KMS-11 (cell line): Measurements from ENCODE around the gene TRPM4.
A peak's percentile ranks its signal among the peaks of the same experiment; 100 is the strongest.
"Not testable (repeated sequence)": the region's sequence is repeated elsewhere in the genome, so short reads cannot be mapped to it uniquely, and the experiment has no call there.

Experiments
- H2AFZ ChIP-seq: fragments of 200-600 bp; sonication (generic); 2 replicates; pipeline ENCODE4 v1.6.1; 2016; ENCODE audit warnings: antibody characterized with exemption, mixed run types, low read depth
- H3K27ac ChIP-seq: fragments of 200-600 bp; sonication (generic); 2 replicates; pipeline ENCODE4 v1.6.1; 2016; ENCODE audit warnings: mild to moderate bottlenecking, mixed run types
- H3K27me3 ChIP-seq: fragments of 200-600 bp; sonication (generic); 2 replicates; pipeline ENCODE4 v1.6.1; 2017; ENCODE audit warnings: mild to moderate bottlenecking, low read depth, mixed run types, moderate library complexity; ENCODE audit not compliant: insufficient read depth
- H3K36me3 ChIP-seq: fragments of 200-600 bp; sonication (generic); 2 replicates; pipeline ENCODE4 v1.6.1; 2017; ENCODE audit warnings: mild to moderate bottlenecking, mixed run types; ENCODE audit not compliant: insufficient read depth
- H3K4me1 ChIP-seq: fragments of 200-600 bp; sonication (generic); 2 replicates; pipeline ENCODE4 v1.6.1; 2016; ENCODE audit warnings: mild to moderate bottlenecking, low read depth, mixed run types; ENCODE audit not compliant: poor library complexity, severe bottlenecking
- H3K4me2 ChIP-seq: fragments of 200-600 bp; sonication (generic); 2 replicates; pipeline ENCODE4 v1.7.0; 2016; ENCODE audit warnings: mild to moderate bottlenecking, mixed run types
- H3K4me3 ChIP-seq: fragments of 200-600 bp; sonication (generic); IDR thresholded peaks from 2 replicates; pipeline ENCODE4 v1.6.1; 2017; ENCODE audit warnings: low read depth, low read length, mixed read lengths; ENCODE audit not compliant: insufficient read depth
- H3K79me2 ChIP-seq: fragments of 200-600 bp; sonication (generic); 2 replicates; pipeline ENCODE4 v1.6.1; 2016; ENCODE audit warnings: low read depth, mixed run types; ENCODE audit not compliant: insufficient read depth
- H3K9ac ChIP-seq: fragments of 200-600 bp; sonication (generic); 2 replicates; pipeline ENCODE4 v1.6.1; 2016; ENCODE audit warnings: mild to moderate bottlenecking, mixed run types
- H4K20me1 ChIP-seq: fragments of 200-600 bp; sonication (generic); 2 replicates; pipeline ENCODE4 v1.6.1; 2016; ENCODE audit warnings: mild to moderate bottlenecking, mixed run types; ENCODE audit not compliant: insufficient read depth
- TF ChIP-seq, protein P1 (sequence below): fragments of 200-600 bp; sonication (generic); conservative IDR thresholded peaks from 2 replicates; pipeline ENCODE4 v1.6.1; 2017; ENCODE audit warnings: low read depth, mild to moderate bottlenecking, antibody characterized with exemption, low read length, moderate library complexity, mixed read lengths

TRPM4 gene

DNA sequence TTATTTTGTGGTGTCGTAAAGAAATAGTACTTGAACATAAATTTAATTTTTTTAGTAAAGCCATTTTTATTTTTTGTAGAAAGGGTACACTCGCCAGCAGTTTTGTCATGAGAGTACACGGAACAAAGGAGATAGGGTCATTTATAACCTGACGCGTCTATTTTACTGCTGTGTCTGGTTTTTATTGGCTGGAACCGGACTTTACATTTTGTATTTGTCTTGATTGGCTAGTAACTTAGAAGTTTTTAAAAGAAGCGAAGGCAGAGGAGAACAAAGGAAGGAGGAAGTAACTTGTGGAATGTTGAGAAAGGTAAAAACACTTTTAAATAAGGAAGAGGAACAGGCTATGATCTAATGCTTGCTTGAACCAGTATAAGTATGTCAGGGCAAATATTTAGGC lies 43.5 kb downstream of the TRPM4 start:
- Histone ChIP-seq H3K4me1 (peaks cover 26% of the 10 kb centered on the region), H2AFZ (no peak overlapping the region), H3K9ac (no peak overlapping the region), H3K27ac (no peak overlapping the region), H3K79me2 (no peaks in the 10 kb centered on the region), H3K4me3 (no peak overlapping the region), H3K27me3 (peaks cover 25% of the 10 kb centered on the region; the same call in 1 of the 2 replicates), H4K20me1 (no peaks in the 10 kb centered on the region), H3K4me2 (no peak overlapping the region), H3K36me3 (no peaks in the 10 kb centered on the region)
- TF ChIP-seq, protein P1, sequence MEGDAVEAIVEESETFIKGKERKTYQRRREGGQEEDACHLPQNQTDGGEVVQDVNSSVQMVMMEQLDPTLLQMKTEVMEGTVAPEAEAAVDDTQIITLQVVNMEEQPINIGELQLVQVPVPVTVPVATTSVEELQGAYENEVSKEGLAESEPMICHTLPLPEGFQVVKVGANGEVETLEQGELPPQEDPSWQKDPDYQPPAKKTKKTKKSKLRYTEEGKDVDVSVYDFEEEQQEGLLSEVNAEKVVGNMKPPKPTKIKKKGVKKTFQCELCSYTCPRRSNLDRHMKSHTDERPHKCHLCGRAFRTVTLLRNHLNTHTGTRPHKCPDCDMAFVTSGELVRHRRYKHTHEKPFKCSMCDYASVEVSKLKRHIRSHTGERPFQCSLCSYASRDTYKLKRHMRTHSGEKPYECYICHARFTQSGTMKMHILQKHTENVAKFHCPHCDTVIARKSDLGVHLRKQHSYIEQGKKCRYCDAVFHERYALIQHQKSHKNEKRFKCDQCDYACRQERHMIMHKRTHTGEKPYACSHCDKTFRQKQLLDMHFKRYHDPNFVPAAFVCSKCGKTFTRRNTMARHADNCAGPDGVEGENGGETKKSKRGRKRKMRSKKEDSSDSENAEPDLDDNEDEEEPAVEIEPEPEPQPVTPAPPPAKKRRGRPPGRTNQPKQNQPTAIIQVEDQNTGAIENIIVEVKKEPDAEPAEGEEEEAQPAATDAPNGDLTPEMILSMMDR, result no peak

DNA sequence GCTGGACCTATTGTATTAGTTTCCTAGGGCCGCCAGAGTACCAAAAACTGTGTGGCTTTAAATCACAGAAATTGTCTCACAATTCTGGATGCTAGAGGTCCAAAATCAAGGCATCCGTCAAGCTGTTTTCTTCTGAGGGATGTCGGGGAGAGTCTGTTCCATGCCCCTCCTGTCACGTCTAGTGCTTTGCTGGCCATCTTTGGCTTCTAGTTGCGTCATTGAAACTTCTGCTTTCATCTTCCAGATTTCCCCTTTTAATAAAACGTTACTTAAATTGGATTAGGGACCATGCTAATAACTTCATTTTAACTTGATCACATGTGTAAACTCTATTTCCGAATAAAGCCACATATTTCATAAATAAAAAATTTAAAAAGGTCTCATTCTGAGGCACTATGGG lies 47.5 kb downstream of the TRPM4 start:
- H4K20me1 ChIP-seq, result no peaks in the 10 kb centered on the region
- peaks cover 48% of the 10 kb centered on the region for H3K4me1 ChIP-seq
- no peaks in the 10 kb centered on the region for H3K36me3 ChIP-seq
- H3K4me3 ChIP-seq, result no peak overlapping the region
- no peaks in the 10 kb centered on the region for H3K79me2 ChIP-seq
- no peak overlapping the region for H3K4me2 ChIP-seq
- H2AFZ ChIP-seq, result no peak overlapping the region
- TF ChIP-seq, protein P1, result no peak
- H3K27ac ChIP-seq, result no peak overlapping the region
- no peak overlapping the region for H3K9ac ChIP-seq
- no peaks in the 10 kb centered on the region; the same call in 1 of the 2 replicates for H3K27me3 ChIP-seq

DNA sequence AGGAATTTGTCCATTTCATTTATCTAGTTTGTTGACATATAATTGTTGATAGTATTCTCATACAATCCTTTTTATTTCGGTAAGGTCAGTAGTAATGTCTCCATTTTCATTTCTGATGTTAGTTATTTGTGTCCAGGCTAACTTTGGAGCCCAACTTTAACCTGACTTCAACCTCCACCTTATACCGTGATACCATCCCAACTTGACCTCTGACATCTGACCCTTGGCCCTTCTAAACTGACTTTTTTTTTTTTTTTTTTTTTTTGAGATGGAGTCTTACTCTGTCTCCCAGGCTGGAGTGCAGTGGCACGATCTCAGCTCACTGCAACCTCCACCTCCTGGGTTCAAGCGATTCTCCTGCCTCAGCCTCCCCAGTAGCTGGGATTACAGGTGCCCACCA lies 51.9 kb downstream of the TRPM4 start:
- not testable (repeated sequence) for H3K79me2 ChIP-seq, H4K20me1 ChIP-seq, H2AFZ ChIP-seq, H3K9ac ChIP-seq, H3K27me3 ChIP-seq, H3K27ac ChIP-seq, H3K36me3 ChIP-seq, H3K4me3 ChIP-seq
- H3K4me2 ChIP-seq, result peak overlapping the region; percentile 8; the same call in 1 of the 2 replicates
- H3K4me1 ChIP-seq, result peaks cover 74% of the 10 kb centered on the region

DNA sequence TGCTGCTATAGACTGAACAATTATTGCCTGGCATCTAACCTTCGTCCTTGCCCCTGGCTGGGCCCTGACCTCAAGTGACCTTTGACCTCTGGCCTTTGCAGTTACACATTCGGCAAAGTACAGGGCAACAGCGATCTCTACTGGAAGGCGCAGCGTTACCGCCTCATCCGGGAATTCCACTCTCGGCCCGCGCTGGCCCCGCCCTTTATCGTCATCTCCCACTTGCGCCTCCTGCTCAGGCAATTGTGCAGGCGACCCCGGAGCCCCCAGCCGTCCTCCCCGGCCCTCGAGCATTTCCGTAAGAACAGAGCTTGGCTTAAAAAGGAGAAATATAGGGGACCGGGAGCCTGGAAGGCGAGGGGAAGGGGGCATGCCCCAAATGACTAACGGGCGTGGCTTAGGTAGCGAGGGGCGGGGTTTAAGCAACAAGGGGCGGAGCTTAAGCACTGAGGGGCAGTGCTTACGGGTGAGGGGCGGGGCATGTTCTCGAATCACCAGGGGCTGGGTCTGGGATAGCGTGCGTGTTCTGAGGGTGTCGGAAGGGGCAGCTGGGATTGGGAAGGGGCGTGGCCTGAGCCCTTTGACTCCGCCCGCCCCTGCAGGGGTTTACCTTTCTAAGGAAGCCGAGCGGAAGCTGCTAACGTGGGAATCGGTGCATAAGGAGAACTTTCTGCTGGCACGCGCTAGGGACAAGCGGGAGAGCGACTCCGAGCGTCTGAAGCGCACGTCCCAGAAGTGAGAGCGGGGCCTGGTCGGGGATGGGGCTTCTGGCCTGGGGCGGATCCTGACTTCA lies 52.7 kb downstream of the TRPM4 start:
- Histone ChIP-seq H4K20me1 (no peaks in the 10 kb centered on the region), H3K4me2 (no peak overlapping the region), H2AFZ (no peak overlapping the region), H3K27ac (no peak overlapping the region), H3K27me3 (no peaks in the 10 kb centered on the region), H3K4me3 (no peak overlapping the region), H3K79me2 (no peaks in the 10 kb centered on the region), H3K36me3 (no peaks in the 10 kb centered on the region), H3K4me1 (peaks cover 74% of the 10 kb centered on the region), H3K9ac (no peak overlapping the region)
- TF ChIP-seq, protein P1, result no peak

DNA sequence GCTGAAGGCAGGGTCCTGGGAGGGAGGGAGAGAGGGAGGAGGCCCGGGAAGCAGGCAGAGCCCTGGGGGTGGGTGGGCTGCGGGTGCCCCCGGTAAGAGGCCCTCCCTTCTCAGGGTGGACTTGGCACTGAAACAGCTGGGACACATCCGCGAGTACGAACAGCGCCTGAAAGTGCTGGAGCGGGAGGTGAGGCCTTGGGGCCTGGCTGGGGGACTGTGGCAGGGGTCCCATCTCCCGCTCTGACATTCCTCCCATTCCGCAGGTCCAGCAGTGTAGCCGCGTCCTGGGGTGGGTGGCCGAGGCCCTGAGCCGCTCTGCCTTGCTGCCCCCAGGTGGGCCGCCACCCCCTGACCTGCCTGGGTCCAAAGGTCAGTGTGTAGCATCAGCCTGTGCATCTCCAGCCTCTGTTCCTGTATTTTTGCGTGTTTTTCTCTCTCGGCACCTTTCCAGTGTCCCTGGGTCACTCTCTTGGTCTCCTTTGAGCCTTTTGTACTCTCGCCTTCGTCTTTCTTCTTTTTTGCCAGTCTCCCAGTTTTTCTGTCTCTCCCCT lies 53.4 kb downstream of the TRPM4 start:
- no peak overlapping the region for H2AFZ ChIP-seq
- H3K36me3 ChIP-seq, result no peaks in the 10 kb centered on the region
- H3K9ac ChIP-seq, result no peak overlapping the region
- H4K20me1 ChIP-seq, result no peaks in the 10 kb centered on the region
- H3K4me3 ChIP-seq, result no peak overlapping the region
- no peaks in the 10 kb centered on the region for H3K27me3 ChIP-seq
- TF ChIP-seq, protein P1, result no peak
- no peak overlapping the region for H3K27ac ChIP-seq
- no peaks in the 10 kb centered on the region for H3K79me2 ChIP-seq
- H3K4me1 ChIP-seq, result peaks cover 81% of the 10 kb centered on the region
- H3K4me2 ChIP-seq, result no peak overlapping the region
